Neural cell (in vitro differentiated cells): ENCODE measurements around the gene ERC2. TPM values are rescaled to one million over a fixed set of nuclear protein-coding genes. Genes with fewer than 3 reads are reported as not detected.

Experiments used
- H2AFZ ChIP-seq: fragments of 200-600, 300-800 bp; sonication (generic), shearing (Covaris generic); 2 replicates; pipeline ENCODE4 v1.6.0; 2014; ENCODE audit warnings: low read depth, mild to moderate bottlenecking, antibody characterized with exemption, low read length, moderate library complexity
- H3F3A ChIP-seq: fragments of 200-600 bp; shearing (Covaris generic); 2 replicates; pipeline ENCODE4 v1.6.1; 2016; ENCODE audit warnings: mild to moderate bottlenecking, moderate library complexity, mixed read lengths, antibody characterized with exemption, low read length; ENCODE audit not compliant: insufficient read depth, poor library complexity, severe bottlenecking
- H3K27ac ChIP-seq: fragments of 200-600, 300-800 bp; sonication (generic), shearing (Covaris generic); 2 replicates; pipeline ENCODE4 v1.5.1; 2014; ENCODE audit warnings: mild to moderate bottlenecking, low read length, moderate library complexity
- H3K27me3 ChIP-seq: fragments of 300-800, 200-600 bp; sonication (generic), shearing (Covaris generic); 2 replicates; pipeline ENCODE4 v1.6.0; 2014; ENCODE audit warnings: mild to moderate bottlenecking, low read depth, low read length, moderate library complexity; ENCODE audit not compliant: insufficient read depth
- H3K36me3 ChIP-seq: fragments of 300-800, 200-600 bp; sonication (generic), shearing (Covaris generic); 2 replicates; pipeline ENCODE4 v1.5.1; 2014; ENCODE audit warnings: mild to moderate bottlenecking, antibody characterized with exemption, low read length, moderate library complexity; ENCODE audit not compliant: insufficient read depth
- H3K4me2 ChIP-seq: fragments of 300-800, 200-600 bp; sonication (generic), shearing (Covaris generic); 2 replicates; pipeline ENCODE4 v1.6.0; 2014; ENCODE audit warnings: mild to moderate bottlenecking, low read length
- H3K4me3 ChIP-seq: fragments of 300-800, 200-600 bp; sonication (generic), shearing (Covaris generic); 2 replicates; pipeline ENCODE4 v1.5.1; 2014; ENCODE audit warnings: mild to moderate bottlenecking, low read length, moderate library complexity
- H3K79me2 ChIP-seq: fragments of 200-600 bp; shearing (Covaris generic); replicated peaks from 2 replicates; pipeline ENCODE4 v1.6.0; 2014; ENCODE audit warnings: mild to moderate bottlenecking, low read length, moderate library complexity; ENCODE audit not compliant: insufficient read depth
- H3K9ac ChIP-seq: fragments of 300-800, 200-600 bp; sonication (generic), shearing (Covaris generic); 2 replicates; pipeline ENCODE4 v1.6.1; 2016; ENCODE audit warnings: mild to moderate bottlenecking, low read length, mixed read lengths
- H3K9me2 ChIP-seq: fragments of 200-600 bp; shearing (Covaris generic); 2 replicates; pipeline ENCODE4 v1.6.1; 2016; ENCODE audit warnings: mild to moderate bottlenecking, low read length, mixed read lengths; ENCODE audit not compliant: insufficient read depth
- H3K9me3 ChIP-seq: fragments of 200-600, 300-800 bp; sonication (generic), shearing (Covaris generic); 2 replicates; pipeline ENCODE4 v1.6.1; 2016; ENCODE audit warnings: mild to moderate bottlenecking, mixed run types, low read length, moderate library complexity, mixed read lengths
- H4K20me1 ChIP-seq: fragments of 200-600 bp; shearing (Covaris generic); 2 replicates; pipeline ENCODE4 v1.6.1; 2016; ENCODE audit warnings: mild to moderate bottlenecking, mixed run types; ENCODE audit not compliant: insufficient read depth
- EP300 ChIP-seq: fragments of 450-650 bp; conservative IDR thresholded peaks from 2 replicates; pipeline ENCODE4 v1.6.1; 2014; ENCODE audit warnings: antibody characterized with exemption, mild to moderate bottlenecking, moderate library complexity; ENCODE audit not compliant: poor library complexity, severe bottlenecking
- EZH2 ChIP-seq: fragments of 200-600, 300-800 bp; shearing (Covaris generic), sonication (generic); IDR thresholded peaks from 2 replicates; pipeline ENCODE4 v1.6.1; 2014; ENCODE audit warnings: antibody characterized with exemption, low read length, borderline replicate concordance, mild to moderate bottlenecking; ENCODE audit not compliant: insufficient read depth, poor library complexity, severe bottlenecking
- MXI1 ChIP-seq: fragments of 450-650 bp; conservative IDR thresholded peaks from 2 replicates; pipeline ENCODE4 v1.6.1; 2014; ENCODE audit warnings: antibody characterized with exemption, mild to moderate bottlenecking; ENCODE audit not compliant: poor library complexity, severe bottlenecking
- POLR2AphosphoS5 ChIP-seq: IDR thresholded peaks from 2 replicates; pipeline ENCODE4 v1.6.1; 2012
- RAD21 ChIP-seq: fragments of 450-650 bp; conservative IDR thresholded peaks from 2 replicates; pipeline ENCODE4 v1.6.1; 2014; ENCODE audit warnings: antibody characterized with exemption, mild to moderate bottlenecking, moderate library complexity
- SMC3 ChIP-seq: fragments of 450-650 bp; conservative IDR thresholded peaks from 2 replicates; pipeline ENCODE4 v1.6.1; 2014; ENCODE audit warnings: antibody characterized with exemption, mild to moderate bottlenecking, moderate library complexity; ENCODE audit not compliant: poor library complexity
- TAF1 ChIP-seq: IDR thresholded peaks from 2 replicates; pipeline ENCODE4 v1.6.1; 2012; ENCODE audit warnings: low read depth
- polyA plus RNA-seq: library from polyadenylated mRNA; depleted of rRNA; stranded (reverse); fragments of >200 nt; gene quantifications from 2 replicates; pipeline ENCODE4 v1.2.3, GENCODE V29; 2014
- TF ChIP-seq, protein P1 (sequence below): fragments of 450-650 bp; IDR thresholded peaks from 2 replicates; pipeline ENCODE4 v1.5.1; 2014; ENCODE audit warnings: antibody characterized with exemption, mild to moderate bottlenecking, moderate library complexity; ENCODE audit not compliant: poor library complexity, severe bottlenecking
- TF ChIP-seq, protein P2 (sequence below): IDR thresholded peaks from 2 replicates; pipeline ENCODE4 v1.6.1; 2012; ENCODE audit warnings: borderline replicate concordance

ERC2 gene
- polyA plus RNA-seq, 1 donor from 2014 or later: 60.4 TPM

DNA sequence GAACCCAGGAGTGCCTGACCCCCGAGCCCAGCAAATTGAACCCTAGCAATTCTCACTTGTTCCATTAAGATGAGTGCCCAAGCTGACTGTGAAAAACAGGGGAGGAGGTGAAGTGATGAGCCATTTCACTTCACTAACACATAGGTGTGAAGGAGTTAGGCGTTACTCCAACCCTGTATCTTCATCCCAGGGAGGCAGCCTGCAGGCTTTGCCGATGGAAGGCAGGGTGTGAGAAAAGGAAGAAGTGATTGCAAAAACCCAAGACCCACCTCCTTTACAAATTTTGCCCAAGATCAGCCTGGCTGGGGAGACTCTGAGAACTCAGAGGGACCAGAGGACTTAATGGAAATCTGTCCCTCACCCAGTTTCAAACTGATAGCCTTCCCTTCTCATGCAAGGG, 851.5 kb downstream of the ERC2 start:
- no peaks in the 10 kb centered on the region for H3K9me3 ChIP-seq

DNA sequence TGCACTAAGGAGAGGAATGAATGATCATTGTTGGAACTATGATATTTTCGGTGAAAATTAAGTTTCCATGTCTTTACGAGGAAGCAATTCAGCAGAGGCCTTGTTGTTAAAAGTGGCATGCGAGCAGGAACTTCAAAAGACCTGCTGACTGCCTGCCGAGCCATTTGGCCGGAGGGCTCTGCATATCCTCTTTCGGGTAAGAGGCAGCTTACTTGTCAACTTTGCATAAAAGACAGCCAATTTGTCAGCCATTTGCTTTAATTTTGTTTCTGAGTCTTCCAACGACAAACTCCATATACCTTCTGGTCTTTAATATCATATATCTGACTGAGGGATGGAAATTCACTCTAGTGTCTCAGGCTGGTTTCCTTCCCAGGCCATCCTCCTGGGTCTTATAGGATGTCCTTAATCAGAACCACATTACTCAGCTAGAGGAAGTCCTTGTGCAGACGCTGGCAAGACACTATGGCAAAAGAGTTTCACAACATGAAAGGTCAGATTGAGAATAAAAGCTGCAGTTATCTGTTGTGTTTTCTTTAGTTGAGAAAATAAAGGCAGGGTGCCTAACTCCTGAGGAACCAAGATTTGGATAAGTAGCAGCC, 852.5 kb downstream of the ERC2 start:
- Histone ChIP-seq H3K9me2 (no peaks in the 10 kb centered on the region), H3K27me3 (no peaks in the 10 kb centered on the region), H3K27ac (no peak overlapping the region), H3K4me2 (no peak overlapping the region), H3K4me3 (no peak overlapping the region), H4K20me1 (no peaks in the 10 kb centered on the region), H3K79me2 (no peaks in the 10 kb centered on the region), H2AFZ (no peak overlapping the region), H3F3A (no peaks in the 10 kb centered on the region), H3K9me3 (no peaks in the 10 kb centered on the region), H3K9ac (no peak overlapping the region), H3K36me3 (no peaks in the 10 kb centered on the region)
- TF ChIP-seq RAD21: no peak
- TF ChIP-seq, protein P1, sequence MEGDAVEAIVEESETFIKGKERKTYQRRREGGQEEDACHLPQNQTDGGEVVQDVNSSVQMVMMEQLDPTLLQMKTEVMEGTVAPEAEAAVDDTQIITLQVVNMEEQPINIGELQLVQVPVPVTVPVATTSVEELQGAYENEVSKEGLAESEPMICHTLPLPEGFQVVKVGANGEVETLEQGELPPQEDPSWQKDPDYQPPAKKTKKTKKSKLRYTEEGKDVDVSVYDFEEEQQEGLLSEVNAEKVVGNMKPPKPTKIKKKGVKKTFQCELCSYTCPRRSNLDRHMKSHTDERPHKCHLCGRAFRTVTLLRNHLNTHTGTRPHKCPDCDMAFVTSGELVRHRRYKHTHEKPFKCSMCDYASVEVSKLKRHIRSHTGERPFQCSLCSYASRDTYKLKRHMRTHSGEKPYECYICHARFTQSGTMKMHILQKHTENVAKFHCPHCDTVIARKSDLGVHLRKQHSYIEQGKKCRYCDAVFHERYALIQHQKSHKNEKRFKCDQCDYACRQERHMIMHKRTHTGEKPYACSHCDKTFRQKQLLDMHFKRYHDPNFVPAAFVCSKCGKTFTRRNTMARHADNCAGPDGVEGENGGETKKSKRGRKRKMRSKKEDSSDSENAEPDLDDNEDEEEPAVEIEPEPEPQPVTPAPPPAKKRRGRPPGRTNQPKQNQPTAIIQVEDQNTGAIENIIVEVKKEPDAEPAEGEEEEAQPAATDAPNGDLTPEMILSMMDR: no peak
- TF ChIP-seq POLR2AphosphoS5: no peak
- no peak for TF ChIP-seq SMC3
- TF ChIP-seq EZH2: no peak
- no peak for TF ChIP-seq TAF1
- TF ChIP-seq, protein P2, sequence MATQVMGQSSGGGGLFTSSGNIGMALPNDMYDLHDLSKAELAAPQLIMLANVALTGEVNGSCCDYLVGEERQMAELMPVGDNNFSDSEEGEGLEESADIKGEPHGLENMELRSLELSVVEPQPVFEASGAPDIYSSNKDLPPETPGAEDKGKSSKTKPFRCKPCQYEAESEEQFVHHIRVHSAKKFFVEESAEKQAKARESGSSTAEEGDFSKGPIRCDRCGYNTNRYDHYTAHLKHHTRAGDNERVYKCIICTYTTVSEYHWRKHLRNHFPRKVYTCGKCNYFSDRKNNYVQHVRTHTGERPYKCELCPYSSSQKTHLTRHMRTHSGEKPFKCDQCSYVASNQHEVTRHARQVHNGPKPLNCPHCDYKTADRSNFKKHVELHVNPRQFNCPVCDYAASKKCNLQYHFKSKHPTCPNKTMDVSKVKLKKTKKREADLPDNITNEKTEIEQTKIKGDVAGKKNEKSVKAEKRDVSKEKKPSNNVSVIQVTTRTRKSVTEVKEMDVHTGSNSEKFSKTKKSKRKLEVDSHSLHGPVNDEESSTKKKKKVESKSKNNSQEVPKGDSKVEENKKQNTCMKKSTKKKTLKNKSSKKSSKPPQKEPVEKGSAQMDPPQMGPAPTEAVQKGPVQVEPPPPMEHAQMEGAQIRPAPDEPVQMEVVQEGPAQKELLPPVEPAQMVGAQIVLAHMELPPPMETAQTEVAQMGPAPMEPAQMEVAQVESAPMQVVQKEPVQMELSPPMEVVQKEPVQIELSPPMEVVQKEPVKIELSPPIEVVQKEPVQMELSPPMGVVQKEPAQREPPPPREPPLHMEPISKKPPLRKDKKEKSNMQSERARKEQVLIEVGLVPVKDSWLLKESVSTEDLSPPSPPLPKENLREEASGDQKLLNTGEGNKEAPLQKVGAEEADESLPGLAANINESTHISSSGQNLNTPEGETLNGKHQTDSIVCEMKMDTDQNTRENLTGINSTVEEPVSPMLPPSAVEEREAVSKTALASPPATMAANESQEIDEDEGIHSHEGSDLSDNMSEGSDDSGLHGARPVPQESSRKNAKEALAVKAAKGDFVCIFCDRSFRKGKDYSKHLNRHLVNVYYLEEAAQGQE: no peak
- TF ChIP-seq MXI1: no peak
- no peak for TF ChIP-seq EP300

More for the DNA sequence above, 851.5 kb downstream of the ERC2 start:
- no peak overlapping the region for H3K9ac ChIP-seq
- no peaks in the 10 kb centered on the region for H3K36me3 ChIP-seq
- no peak overlapping the region for H3K4me3 ChIP-seq
- TF ChIP-seq, protein P2: no peak
- no peak for TF ChIP-seq POLR2AphosphoS5
- TF ChIP-seq EZH2: no peak
- TF ChIP-seq, protein P1: no peak
- no peak for TF ChIP-seq RAD21
- no peak for TF ChIP-seq TAF1
- TF ChIP-seq MXI1: no peak
- TF ChIP-seq EP300: no peak
- no peak for TF ChIP-seq SMC3
- no peaks in the 10 kb centered on the region for H4K20me1 ChIP-seq
- no peaks in the 10 kb centered on the region for H3K27me3 ChIP-seq
- H3K79me2 ChIP-seq: no peaks in the 10 kb centered on the region
- H3F3A ChIP-seq: no peaks in the 10 kb centered on the region
- H2AFZ ChIP-seq: no peak overlapping the region
- H3K27ac ChIP-seq: no peak overlapping the region
- H3K9me2 ChIP-seq: no peaks in the 10 kb centered on the region
- H3K4me2 ChIP-seq: no peak overlapping the region
